ENCODE results near the gene ARG2.

ARG2 gene

DNA sequence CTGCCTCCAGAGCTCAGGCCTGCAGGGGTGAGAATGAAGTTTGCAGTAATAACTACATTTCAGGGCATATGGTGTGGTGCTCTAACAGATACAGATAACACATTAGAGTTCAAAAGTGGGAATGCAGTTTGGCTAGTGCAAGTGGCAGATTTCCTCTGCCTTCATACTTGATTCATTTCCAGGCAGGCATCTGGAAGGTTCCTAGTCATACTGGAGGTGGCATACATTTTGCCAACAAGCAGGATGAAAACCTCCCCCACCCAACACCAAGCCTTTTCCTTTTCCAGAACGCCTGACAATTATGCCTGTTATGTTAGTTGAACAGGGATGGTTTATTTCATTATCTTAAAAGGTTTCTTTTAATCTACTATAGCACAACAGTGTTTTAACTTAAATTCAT, 30.4 kb downstream of the ARG2 start:
- H3K36me3 ChIP-seq, result peaks cover 74 to 98% (median 80%) of the 10 kb centered on the region in 3 donors
- DNase-seq, result no peak
- H3K4me1 ChIP-seq, result no peaks in the 10 kb centered on the region
- no peak overlapping the region for H3K4me3 ChIP-seq
- no peaks in the 10 kb centered on the region for H3K27me3 ChIP-seq
- intact Hi-C loops (cut with DNase I; ENCODE audit: low total_unique reads), result no loop called here
- H3K27ac ChIP-seq, result no peak overlapping the region
- no peaks in the 10 kb centered on the region for H3K9me3 ChIP-seq
- TF ChIP-seq, protein P1, sequence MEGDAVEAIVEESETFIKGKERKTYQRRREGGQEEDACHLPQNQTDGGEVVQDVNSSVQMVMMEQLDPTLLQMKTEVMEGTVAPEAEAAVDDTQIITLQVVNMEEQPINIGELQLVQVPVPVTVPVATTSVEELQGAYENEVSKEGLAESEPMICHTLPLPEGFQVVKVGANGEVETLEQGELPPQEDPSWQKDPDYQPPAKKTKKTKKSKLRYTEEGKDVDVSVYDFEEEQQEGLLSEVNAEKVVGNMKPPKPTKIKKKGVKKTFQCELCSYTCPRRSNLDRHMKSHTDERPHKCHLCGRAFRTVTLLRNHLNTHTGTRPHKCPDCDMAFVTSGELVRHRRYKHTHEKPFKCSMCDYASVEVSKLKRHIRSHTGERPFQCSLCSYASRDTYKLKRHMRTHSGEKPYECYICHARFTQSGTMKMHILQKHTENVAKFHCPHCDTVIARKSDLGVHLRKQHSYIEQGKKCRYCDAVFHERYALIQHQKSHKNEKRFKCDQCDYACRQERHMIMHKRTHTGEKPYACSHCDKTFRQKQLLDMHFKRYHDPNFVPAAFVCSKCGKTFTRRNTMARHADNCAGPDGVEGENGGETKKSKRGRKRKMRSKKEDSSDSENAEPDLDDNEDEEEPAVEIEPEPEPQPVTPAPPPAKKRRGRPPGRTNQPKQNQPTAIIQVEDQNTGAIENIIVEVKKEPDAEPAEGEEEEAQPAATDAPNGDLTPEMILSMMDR (IDR thresholded peaks at IDR 0.05), result no peak

DNA sequence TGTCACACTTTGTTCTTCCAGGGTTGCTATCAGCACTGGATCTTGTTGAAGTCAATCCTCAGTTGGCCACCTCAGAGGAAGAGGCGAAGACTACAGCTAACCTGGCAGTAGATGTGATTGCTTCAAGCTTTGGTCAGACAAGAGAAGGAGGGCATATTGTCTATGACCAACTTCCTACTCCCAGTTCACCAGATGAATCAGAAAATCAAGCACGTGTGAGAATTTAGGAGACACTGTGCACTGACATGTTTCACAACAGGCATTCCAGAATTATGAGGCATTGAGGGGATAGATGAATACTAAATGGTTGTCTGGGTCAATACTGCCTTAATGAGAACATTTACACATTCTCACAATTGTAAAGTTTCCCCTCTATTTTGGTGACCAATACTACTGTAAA, 31.0 kb downstream of the ARG2 start:
- DNase-seq, result no peak
- no peaks in the 10 kb centered on the region for H3K4me1 ChIP-seq
- no peak overlapping the region for H3K4me3 ChIP-seq
- H3K36me3 ChIP-seq, result peaks cover 80 to 100% (median 85%) of the 10 kb centered on the region in 3 donors
- H3K27me3 ChIP-seq, result no peaks in the 10 kb centered on the region
- H3K27ac ChIP-seq, result no peak overlapping the region
- TF ChIP-seq, protein P1 (IDR thresholded peaks at IDR 0.05), result no peak
- H3K9me3 ChIP-seq, result no peaks in the 10 kb centered on the region
- intact Hi-C loops (cut with DNase I; ENCODE audit: low total_unique reads), result no loop called here

DNA sequence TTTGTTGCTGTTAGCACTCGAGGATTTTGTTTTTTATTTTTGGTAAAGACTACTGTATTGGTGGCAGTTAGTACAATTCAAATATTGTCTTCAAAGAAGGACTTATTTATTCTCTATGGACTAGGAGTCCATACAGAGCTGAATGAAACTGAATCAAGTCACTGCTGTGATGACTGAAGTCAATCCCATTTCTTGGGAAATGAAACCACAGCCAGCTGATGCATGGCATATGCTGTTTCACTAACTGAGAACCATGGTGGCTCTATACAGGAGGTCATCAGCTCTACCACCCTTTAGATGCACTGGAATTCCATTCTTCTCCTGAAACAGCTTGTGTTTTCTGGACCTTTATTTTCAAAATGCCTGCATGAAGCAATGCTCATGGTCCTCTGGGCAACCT, 32.5 kb downstream of the ARG2 start:
- TF ChIP-seq, protein P1 (IDR thresholded peaks at IDR 0.05), result no peak
- Histone ChIP-seq H3K4me1 (no peaks in the 10 kb centered on the region), H3K27me3 (no peaks in the 10 kb centered on the region), H3K27ac (no peak overlapping the region), H3K9me3 (no peaks in the 10 kb centered on the region), H3K36me3 (peaks cover 91 to 100% (median 93%) of the 10 kb centered on the region in 3 donors), H3K4me3 (no peak overlapping the region)
- intact Hi-C loops (cut with DNase I; ENCODE audit: low total_unique reads), result no loop called here
- DNase-seq, result no peak

DNA sequence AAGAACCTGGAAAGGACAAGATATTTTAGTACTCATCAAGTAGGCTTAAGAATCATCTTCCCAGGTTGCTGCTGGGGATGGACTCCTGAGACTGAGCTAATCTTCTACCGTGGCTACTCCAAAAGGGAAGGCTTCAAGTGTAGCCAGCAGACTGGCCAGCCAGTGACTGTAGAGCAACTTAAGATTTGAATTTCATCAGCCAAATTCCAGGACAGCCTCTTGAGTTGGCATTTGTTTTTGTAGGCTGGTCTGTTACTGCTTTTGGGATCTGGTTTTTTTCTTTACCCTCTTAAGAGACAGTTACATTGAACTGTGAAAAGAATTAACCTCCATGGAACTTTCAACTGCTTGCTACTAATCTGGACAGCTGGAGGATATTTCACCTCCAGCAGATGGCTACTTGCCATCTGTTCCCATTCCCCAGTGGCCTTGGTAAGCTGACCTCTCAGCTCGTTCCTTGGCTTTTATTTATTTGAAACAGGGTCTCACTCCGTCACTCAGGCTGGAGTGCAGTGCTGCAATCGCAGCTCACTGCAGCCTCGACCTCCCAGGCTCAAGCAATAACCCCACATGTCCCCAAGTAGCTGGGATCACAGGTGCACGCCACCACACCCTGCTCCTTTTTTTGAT, 34.0 kb downstream of the ARG2 start:
- TF ChIP-seq, protein P1 (IDR thresholded peaks at IDR 0.05), result no peak
- H3K36me3 ChIP-seq, result peaks cover 80 to 100% (median 90%) of the 10 kb centered on the region in 3 donors
- intact Hi-C loops (cut with DNase I; ENCODE audit: low total_unique reads), result no loop called here

DNA sequence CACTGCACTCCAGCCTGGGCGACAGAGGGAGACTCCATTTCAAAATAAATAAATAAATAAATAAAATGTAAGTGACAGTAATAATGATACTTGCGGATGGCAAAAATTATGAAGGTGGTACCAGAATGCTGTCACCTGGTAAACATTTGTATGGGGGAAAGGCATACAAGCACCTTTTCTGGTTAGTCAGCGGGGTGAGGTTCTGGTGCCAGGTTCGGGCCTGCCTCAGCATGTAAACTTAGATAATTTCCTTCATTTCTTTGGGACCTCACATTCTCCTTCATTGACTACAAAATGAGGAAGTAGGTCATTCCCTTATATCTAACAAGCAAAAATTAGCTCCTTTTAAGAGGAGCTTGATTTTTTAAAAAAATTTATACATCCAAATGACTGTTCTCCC, 43.9 kb downstream of the ARG2 start:
- TF ChIP-seq, protein P1 (IDR thresholded peaks at IDR 0.05), result no peak
- Histone ChIP-seq H3K36me3 (peaks cover 11 to 22% (median 20%) of the 10 kb centered on the region in 3 donors), H3K27ac (no peak overlapping the region), H3K9me3 (no peaks in the 10 kb centered on the region), H3K4me1 (peaks cover 0 to 6% (median 2%) of the 10 kb centered on the region in 4 donors), H3K4me3 (no peak overlapping the region), H3K27me3 (no peaks in the 10 kb centered on the region)
- no peak for DNase-seq
- intact Hi-C loops (cut with DNase I; ENCODE audit: low total_unique reads), result no loop called here

More for the DNA sequence above, 34.0 kb downstream of the ARG2 start:
- no peaks in the 10 kb centered on the region for H3K9me3 ChIP-seq
- H3K4me1 ChIP-seq, result no peaks in the 10 kb centered on the region
- no peaks in the 10 kb centered on the region for H3K27me3 ChIP-seq
- H3K4me3 ChIP-seq, result no peak overlapping the region
- no peak for DNase-seq
- H3K27ac ChIP-seq, result no peak overlapping the region
